Progenitor cell of endocrine pancreas (in vitro differentiated cells): ENCODE data around the gene PGAP3. TPM values are rescaled to one million over a fixed set of nuclear protein-coding genes. Genes with fewer than 3 reads are reported as not detected.

Source experiments
- DNase-seq: peaks from one replicate; pipeline ENCODE4 v3.0.0; 2021; ENCODE audit warnings: low spot score; ENCODE audit not compliant: unreplicated experiment
- H3K27ac Mint-ChIP-seq: 2 replicates; pipeline ENCODE4 v1.8.0; 2021; ENCODE audit warnings: mild to moderate bottlenecking, moderate library complexity, mixed read lengths
- H3K27me3 Mint-ChIP-seq: 2 replicates; pipeline ENCODE4 v1.8.0; 2021; ENCODE audit warnings: mixed read lengths
- H3K36me3 Mint-ChIP-seq: 2 replicates; pipeline ENCODE4 v1.8.0; 2022; ENCODE audit warnings: mixed read lengths; ENCODE audit not compliant: insufficient read depth
- H3K4me1 Mint-ChIP-seq: 2 replicates; pipeline ENCODE4 v1.8.0; 2021; ENCODE audit warnings: low read depth, mixed read lengths
- H3K4me3 Mint-ChIP-seq: 2 replicates; pipeline ENCODE4 v1.8.0; 2021; ENCODE audit warnings: low read depth, mild to moderate bottlenecking, moderate library complexity, mixed read lengths
- H3K9me3 Mint-ChIP-seq: 2 replicates; pipeline ENCODE4 v1.8.0; 2021; ENCODE audit warnings: low read depth, mixed read lengths
- total RNA-seq: library from RNA; stranded (reverse); gene quantifications from 2 replicates; pipeline ENCODE4 v1.2.1, GENCODE V29; 2021
- TF ChIP-seq, protein P1 (sequence below): fragments of 200-600 bp; sonication (generic); IDR thresholded peaks from one replicate; pipeline ENCODE4 v1.5.0; 2021; ENCODE audit warnings: antibody characterized with exemption, mild to moderate bottlenecking; ENCODE audit not compliant: unreplicated experiment

Gene PGAP3
- total RNA-seq, 1 donor from 2014 or later: 40.1 TPM

DNA sequence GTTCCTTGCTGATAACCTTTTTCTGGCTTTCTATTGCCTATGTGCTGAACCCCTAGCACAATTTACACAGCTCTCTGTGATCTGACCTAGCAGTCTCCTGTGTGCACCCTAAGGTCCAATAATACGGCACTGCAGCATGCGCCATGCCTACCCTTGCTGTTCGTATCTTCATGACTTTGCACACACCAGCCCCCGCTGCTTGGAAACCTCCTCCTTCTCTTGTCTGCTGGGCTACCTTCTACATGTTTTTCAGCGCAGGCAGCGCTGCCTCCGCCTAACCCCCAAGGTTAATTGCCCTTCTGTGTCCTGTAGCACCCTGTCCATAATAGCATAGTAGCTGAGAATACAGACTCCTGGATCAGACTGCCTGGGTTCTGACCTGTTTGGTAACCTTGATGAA is 49.5 kb downstream of the PGAP3 start:
- Mint-ChIP-seq H3K27ac (no peak overlapping the region), H3K4me1 (peaks cover 15% of the 10 kb centered on the region), H3K36me3 (no peaks in the 10 kb centered on the region), H3K9me3 (no peaks in the 10 kb centered on the region), H3K27me3 (no peaks in the 10 kb centered on the region), H3K4me3 (peak overlapping the region; percentile 91)
- DNase-seq: no peak
- TF ChIP-seq, protein P1, sequence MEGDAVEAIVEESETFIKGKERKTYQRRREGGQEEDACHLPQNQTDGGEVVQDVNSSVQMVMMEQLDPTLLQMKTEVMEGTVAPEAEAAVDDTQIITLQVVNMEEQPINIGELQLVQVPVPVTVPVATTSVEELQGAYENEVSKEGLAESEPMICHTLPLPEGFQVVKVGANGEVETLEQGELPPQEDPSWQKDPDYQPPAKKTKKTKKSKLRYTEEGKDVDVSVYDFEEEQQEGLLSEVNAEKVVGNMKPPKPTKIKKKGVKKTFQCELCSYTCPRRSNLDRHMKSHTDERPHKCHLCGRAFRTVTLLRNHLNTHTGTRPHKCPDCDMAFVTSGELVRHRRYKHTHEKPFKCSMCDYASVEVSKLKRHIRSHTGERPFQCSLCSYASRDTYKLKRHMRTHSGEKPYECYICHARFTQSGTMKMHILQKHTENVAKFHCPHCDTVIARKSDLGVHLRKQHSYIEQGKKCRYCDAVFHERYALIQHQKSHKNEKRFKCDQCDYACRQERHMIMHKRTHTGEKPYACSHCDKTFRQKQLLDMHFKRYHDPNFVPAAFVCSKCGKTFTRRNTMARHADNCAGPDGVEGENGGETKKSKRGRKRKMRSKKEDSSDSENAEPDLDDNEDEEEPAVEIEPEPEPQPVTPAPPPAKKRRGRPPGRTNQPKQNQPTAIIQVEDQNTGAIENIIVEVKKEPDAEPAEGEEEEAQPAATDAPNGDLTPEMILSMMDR: no peak

DNA sequence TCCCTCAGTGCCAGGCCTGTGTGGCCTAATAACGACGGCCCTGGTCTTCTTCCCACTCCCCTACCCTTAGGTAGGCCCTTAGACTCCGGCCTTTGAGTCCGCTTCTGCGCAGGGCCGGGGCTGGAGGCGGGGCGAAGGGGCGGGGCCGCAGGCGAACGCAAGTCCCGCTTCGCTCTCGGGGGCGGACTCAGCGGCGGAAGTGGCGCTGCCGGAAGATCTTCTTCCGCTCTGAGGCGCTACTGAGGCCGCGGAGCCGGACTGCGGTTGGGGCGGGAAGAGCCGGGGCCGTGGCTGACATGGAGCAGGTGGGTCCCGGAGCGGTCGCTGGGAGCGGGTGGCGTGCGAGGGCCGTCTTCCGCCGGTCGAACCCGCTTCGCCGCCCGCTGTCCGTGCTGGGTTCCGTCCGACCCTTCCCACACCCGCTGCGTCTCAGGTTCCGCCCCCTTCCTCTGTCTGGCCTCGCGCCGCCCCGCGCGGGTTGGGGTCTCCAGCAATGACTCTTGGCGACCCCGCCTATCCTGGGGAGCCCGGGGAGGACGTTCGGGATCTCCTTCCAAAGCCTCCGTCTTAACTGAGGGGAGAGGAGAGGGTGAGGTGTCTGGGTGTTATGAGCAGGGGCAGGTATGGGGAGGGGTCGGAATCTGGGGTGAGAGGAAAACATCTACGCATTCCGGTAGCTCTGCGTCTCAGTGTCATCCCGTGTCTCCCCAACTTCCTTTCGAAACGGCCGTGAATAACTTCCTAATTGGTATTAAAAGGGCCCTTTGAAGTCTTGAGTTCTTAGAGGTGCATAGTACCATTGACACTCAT is 50.7 kb downstream of the PGAP3 start, which contains the start of gene STARD3:
STARD3 (plus strand) TSS at position 218 of the 810 bp plus-strand sequence. CDS start 16,388 bp downstream, outside the sequence.
- H3K9me3 Mint-ChIP-seq: no peaks in the 10 kb centered on the region
- H3K4me3 Mint-ChIP-seq: peak within 1 kb of the TSS; percentile 91
- H3K36me3 Mint-ChIP-seq: no peaks in the 10 kb centered on the region
- H3K4me1 Mint-ChIP-seq: peaks cover 15% of the 10 kb centered on the region
- TF ChIP-seq, protein P1: no peak
- peak; percentile 79 for DNase-seq
- peak within 1 kb of the TSS; percentile 92 for H3K27ac Mint-ChIP-seq
- H3K27me3 Mint-ChIP-seq: no peaks in the 10 kb centered on the region

DNA sequence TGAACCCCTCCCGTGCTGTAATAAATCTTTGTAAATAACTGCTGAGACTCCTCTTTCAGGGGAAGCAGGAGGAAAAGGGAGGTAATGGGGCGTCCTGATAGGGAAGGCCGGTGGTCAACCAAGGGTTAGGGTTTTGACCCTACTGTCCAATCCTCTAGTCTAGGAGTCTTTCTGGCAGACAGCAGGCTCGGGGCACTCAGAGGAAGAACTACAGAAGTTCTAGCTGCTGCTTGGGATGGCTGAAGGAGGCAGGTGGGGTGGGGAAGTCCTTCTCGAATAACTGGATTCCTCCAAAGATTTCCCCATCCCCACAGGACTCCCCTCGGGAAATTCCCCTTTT is 51.3 kb downstream of the PGAP3 start:
- H3K36me3 Mint-ChIP-seq: no peaks in the 10 kb centered on the region

GRCh38 chr17:39635614-39636176 is 52.2 kb downstream of the PGAP3 start:
- Mint-ChIP-seq H3K36me3 (no peaks in the 10 kb centered on the region), H3K4me3 (peak overlapping the region; percentile 91), H3K27me3 (peaks cover 13% of the 10 kb centered on the region), H3K27ac (no peak overlapping the region), H3K9me3 (no peaks in the 10 kb centered on the region), H3K4me1 (peaks cover 20% of the 10 kb centered on the region)
- DNase-seq: no peak
- TF ChIP-seq, protein P1: no peak

More for the DNA sequence above, 51.3 kb downstream of the PGAP3 start:
- DNase-seq: no peak
- Mint-ChIP-seq H3K27me3 (peaks cover 5% of the 10 kb centered on the region), H3K4me3 (peak overlapping the region; percentile 91), H3K4me1 (peaks cover 17% of the 10 kb centered on the region), H3K27ac (peak overlapping the region; percentile 74), H3K9me3 (no peaks in the 10 kb centered on the region)
- TF ChIP-seq, protein P1: no peak

DNA sequence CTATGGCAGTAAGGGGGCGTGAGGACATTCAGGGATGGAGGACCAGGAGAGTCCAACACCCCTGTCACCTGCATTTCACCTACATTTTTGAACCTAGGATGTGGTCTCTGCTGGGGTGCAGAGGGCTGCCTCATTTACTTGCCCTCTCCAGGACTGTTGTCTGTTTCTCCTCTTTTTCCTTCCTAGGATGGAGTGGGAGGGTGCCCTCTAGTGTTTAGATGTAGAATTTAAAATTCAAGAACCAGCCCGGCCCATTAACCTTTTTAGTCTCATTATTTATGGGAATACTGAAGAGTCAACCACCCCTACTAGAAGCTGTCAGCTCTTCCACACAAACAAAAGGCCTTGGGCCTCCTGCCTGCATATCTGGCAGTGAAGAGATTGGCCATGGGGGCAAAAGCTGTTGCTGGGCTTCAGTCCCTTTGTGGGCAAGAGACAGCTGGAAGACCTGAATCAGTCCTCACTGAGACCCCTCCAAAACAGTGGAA is 53.4 kb downstream of the PGAP3 start:
- TF ChIP-seq, protein P1: peak; percentile 80
- no peak overlapping the region for H3K27ac Mint-ChIP-seq
- peaks cover 21% of the 10 kb centered on the region for H3K27me3 Mint-ChIP-seq
- no peak for DNase-seq
- H3K9me3 Mint-ChIP-seq: no peaks in the 10 kb centered on the region
- peaks cover 20% of the 10 kb centered on the region for H3K4me1 Mint-ChIP-seq
- H3K36me3 Mint-ChIP-seq: no peaks in the 10 kb centered on the region
- H3K4me3 Mint-ChIP-seq: no peak overlapping the region
